Activated CD8-positive, alpha-beta memory T cell treated with anti-CD3 and anti-CD28 coated beads, Interleukin-2, amount 10 ng/mL, durations not matched to agents 7 days and 5 days (primary cell): ENCODE data around the gene CTRB1. TPM values are rescaled to one million over a fixed set of nuclear protein-coding genes. Genes with fewer than 3 reads are reported as not detected.
"Not testable (repeated sequence)": the region's sequence is repeated elsewhere in the genome, so short reads cannot be mapped to it uniquely, and the experiment has no call there.

Experiments used
- ATAC-seq: fragments of 150-1000 bp; cut with Tn5 transposase; one replicate; pipeline ENCODE4 v1.10.0; 2021; ENCODE audit warnings: moderate library complexity
- CTCF ChIA-PET: fragments of 350-600 bp; sonication (Branson Sonifier 250); formaldehyde crosslinking; loops from one replicate; lab custom pipeline; 2021; ENCODE audit warnings: antibody characterized with exemption; lab: Charles Lee
- DNase-seq: peaks from one replicate; pipeline ENCODE4 v3.0.0-alpha.2; 2020
- H3K27ac Mint-ChIP-seq: one replicate; pipeline ENCODE4 v1.8.0; 2021; ENCODE audit warnings: mild to moderate bottlenecking, mixed read lengths
- H3K27me3 Mint-ChIP-seq: one replicate; pipeline ENCODE4 v1.8.0; 2021; ENCODE audit warnings: mixed read lengths
- H3K36me3 Mint-ChIP-seq: one replicate; pipeline ENCODE4 v1.8.0; 2021; ENCODE audit warnings: mild to moderate bottlenecking, mixed read lengths
- H3K4me1 Mint-ChIP-seq: one replicate; pipeline ENCODE4 v1.8.0; 2021; ENCODE audit warnings: mixed read lengths
- H3K4me3 Mint-ChIP-seq: one replicate; pipeline ENCODE4 v1.8.0; 2021; ENCODE audit warnings: mild to moderate bottlenecking, moderate library complexity, mixed read lengths
- H3K9me3 Mint-ChIP-seq: one replicate; pipeline ENCODE4 v1.8.0; 2022; ENCODE audit warnings: low read depth, mixed read lengths
- total RNA-seq, 2 experiments: library from RNA; stranded (reverse); gene quantifications; one replicate each; pipeline ENCODE4 v1.2.3, GENCODE V29; 2021

The CTRB1 gene
- total RNA-seq, 2 experiments from 2014 or later: not detected

DNA sequence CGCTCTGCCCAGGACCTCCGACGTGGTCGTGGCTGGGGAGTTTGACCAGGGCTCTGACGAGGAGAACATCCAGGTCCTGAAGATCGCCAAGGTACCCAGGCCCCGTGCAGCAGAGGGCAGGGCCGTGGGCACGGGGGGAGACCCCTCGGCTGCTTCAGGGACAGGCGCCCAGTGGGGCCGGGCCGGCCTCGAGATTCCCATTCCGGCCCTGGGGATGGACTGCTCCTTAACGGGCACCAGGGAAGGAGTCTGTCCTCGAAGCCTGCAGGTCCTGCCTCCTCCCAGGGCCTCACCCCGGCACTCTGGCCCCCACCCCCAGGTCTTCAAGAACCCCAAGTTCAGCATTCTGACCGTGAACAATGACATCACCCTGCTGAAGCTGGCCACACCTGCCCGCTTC is 4.3 kb downstream of the CTRB1 start:
- CTCF ChIA-PET: interaction anchor here (1.0 kb wide), 1 partner anchor 24 kb away, joined by 3 read pairs; no protein-coding TSS in a partner anchor
- not testable (repeated sequence) for H3K27me3 Mint-ChIP-seq, H3K9me3 Mint-ChIP-seq, H3K27ac Mint-ChIP-seq, DNase-seq, ATAC-seq, H3K4me3 Mint-ChIP-seq, H3K36me3 Mint-ChIP-seq
- H3K4me1 Mint-ChIP-seq: peaks cover 14% of the 10 kb centered on the region

DNA sequence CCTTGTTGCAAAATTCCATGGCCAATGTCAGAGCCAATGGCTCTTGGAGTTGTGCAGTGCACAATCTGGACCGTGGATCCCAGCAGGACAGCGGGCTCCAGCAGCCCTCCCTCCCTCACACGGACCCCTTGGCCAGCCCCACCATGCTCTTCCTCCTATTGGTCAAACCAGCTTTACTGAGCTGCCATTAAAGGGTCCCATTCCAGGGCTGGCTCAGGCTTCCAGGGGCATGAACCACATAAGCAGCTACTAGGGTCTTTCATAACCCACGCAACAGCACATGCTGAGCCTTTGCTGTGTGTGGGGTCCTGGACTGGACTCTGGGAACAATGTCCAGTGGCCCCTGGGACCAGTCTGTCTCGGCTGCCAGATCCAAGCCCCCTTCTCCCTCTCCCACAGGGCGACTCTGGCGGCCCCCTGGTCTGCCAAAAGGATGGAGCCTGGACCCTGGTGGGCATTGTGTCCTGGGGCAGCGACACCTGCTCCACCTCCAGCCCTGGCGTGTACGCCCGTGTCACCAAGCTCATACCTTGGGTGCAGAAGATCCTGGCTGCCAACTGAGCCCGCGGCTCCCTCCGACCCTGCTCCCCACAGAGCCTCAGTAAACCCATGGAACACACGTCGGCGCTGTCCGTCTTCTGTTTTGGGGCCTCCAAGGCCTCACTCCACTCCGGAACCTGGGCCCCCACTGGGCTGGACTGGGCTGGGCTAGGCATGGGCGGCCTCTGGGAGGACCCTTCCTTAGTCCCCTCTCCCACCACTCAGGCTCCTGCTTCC is 5.7 kb downstream of the CTRB1 start:
- DNase-seq (no peak), ATAC-seq (no peak)
- H3K27me3 Mint-ChIP-seq: no peaks in the 10 kb centered on the region
- H3K27ac Mint-ChIP-seq: no peak overlapping the region
- no peaks in the 10 kb centered on the region for H3K9me3 Mint-ChIP-seq
- no peaks in the 10 kb centered on the region for H3K36me3 Mint-ChIP-seq
- H3K4me3 Mint-ChIP-seq: no peak overlapping the region
- peaks cover 8% of the 10 kb centered on the region for H3K4me1 Mint-ChIP-seq
- CTCF ChIA-PET: no interaction called here

GRCh38 chr16:75225092-75225491 is 6.3 kb downstream of the CTRB1 start:
- ATAC-seq (no peak), DNase-seq (no peak)
- no peaks in the 10 kb centered on the region for H3K36me3 Mint-ChIP-seq
- H3K4me3 Mint-ChIP-seq: no peak overlapping the region
- CTCF ChIA-PET: interaction anchor here (1.0 kb wide), 1 partner anchor 25 kb away, joined by 4 read pairs; no protein-coding TSS in a partner anchor
- peaks cover 3% of the 10 kb centered on the region for H3K4me1 Mint-ChIP-seq
- H3K9me3 Mint-ChIP-seq: no peaks in the 10 kb centered on the region
- H3K27me3 Mint-ChIP-seq: no peaks in the 10 kb centered on the region
- H3K27ac Mint-ChIP-seq: no peak overlapping the region

- H3K9me3 Mint-ChIP-seq: no peaks in the 10 kb centered on the region
- no peak overlapping the region for H3K27ac Mint-ChIP-seq
- CTCF ChIA-PET: interaction anchor here (1.0 kb wide), 1 partner anchor 26 kb away, joined by 4 read pairs; no protein-coding TSS in a partner anchor
- ATAC-seq (no peak), DNase-seq (no peak)
- H3K4me1 Mint-ChIP-seq: no peaks in the 10 kb centered on the region
- no peak overlapping the region for H3K4me3 Mint-ChIP-seq
- no peaks in the 10 kb centered on the region for H3K27me3 Mint-ChIP-seq
- no peaks in the 10 kb centered on the region for H3K36me3 Mint-ChIP-seq
Measured at GRCh38 chr16:75225678-75226515, 7.1 kb downstream of the CTRB1 start.

- H3K36me3 Mint-ChIP-seq: no peaks in the 10 kb centered on the region
- no peak overlapping the region for H3K4me3 Mint-ChIP-seq
- DNase-seq (no peak), ATAC-seq (no peak)
- no peaks in the 10 kb centered on the region for H3K9me3 Mint-ChIP-seq
- peaks cover 5% of the 10 kb centered on the region for H3K27me3 Mint-ChIP-seq
- CTCF ChIA-PET: no interaction called here
- H3K27ac Mint-ChIP-seq: no peak overlapping the region
- no peaks in the 10 kb centered on the region for H3K4me1 Mint-ChIP-seq
Measured at GRCh38 chr16:75226550-75227360, 8.0 kb downstream of the CTRB1 start.

- H3K27me3 Mint-ChIP-seq: peaks cover 5% of the 10 kb centered on the region
- H3K36me3 Mint-ChIP-seq: no peaks in the 10 kb centered on the region
- no peaks in the 10 kb centered on the region for H3K4me1 Mint-ChIP-seq
- CTCF ChIA-PET: no interaction called here
- no peaks in the 10 kb centered on the region for H3K9me3 Mint-ChIP-seq
- DNase-seq: no peak
- no peak overlapping the region for H3K27ac Mint-ChIP-seq
- no peak for ATAC-seq
- no peak overlapping the region for H3K4me3 Mint-ChIP-seq
Measured at GRCh38 chr16:75227361-75228142, 8.8 kb downstream of the CTRB1 start.

GRCh38 chr16:75228143-75228976 is 9.6 kb downstream of the CTRB1 start:
- ATAC-seq: no peak

DNA sequence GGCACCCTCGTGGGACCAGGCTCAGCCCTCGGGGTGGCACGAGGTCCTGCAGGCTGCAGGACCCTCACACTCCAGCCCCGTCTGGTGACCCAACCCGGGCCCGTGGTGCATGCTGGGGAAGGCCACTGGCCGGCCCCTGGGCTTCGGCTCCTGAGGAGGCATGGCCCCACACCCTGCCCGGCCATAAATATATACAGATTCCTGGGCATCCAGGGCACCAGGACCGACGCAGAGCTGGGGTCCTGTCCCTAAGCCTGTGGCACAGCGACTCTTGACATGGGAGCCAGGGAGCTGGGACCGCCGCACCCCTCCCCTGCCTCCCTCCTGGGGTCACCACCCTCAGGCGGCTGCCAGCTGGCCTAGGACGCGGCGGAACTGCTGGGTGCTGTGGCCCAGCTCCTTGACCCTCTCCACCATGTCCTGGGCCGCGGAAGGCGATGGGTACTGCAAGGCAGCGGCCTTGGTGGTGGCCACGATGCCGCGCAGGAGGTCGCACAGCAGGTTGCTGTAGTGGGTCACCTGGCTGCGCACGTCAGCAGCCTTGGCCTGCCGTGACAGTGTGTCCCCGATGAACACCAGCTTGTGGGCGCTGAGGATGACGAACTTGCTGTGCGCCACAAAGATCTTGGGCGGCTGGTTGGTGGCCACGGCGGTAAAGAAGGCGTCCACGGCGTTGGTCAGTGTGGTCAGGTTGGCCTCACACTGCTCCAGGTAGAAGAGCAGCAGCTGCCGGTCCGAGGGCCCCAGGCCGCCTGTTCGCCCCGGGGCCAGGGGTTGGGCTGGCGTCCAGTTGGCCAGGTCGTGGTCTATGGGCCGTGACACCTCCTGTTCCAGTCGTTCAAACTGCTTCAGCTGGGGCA is 10.6 kb downstream of the CTRB1 start:
- DNase-seq (no peak), ATAC-seq (no peak)
- CTCF ChIA-PET: interaction anchor here (0.6 to 1.7 kb wide), 2 partner anchors 30 to 181 kb away, joined by 3 to 12 read pairs; no protein-coding TSS in a partner anchor
- H3K27me3 Mint-ChIP-seq: peaks cover 5% of the 10 kb centered on the region
- no peaks in the 10 kb centered on the region for H3K9me3 Mint-ChIP-seq
- no peak overlapping the region for H3K27ac Mint-ChIP-seq
- no peaks in the 10 kb centered on the region for H3K36me3 Mint-ChIP-seq
- H3K4me1 Mint-ChIP-seq: peaks cover 2% of the 10 kb centered on the region
- H3K4me3 Mint-ChIP-seq: no peak overlapping the region

More at GRCh38 chr16:75228143-75228976, 9.6 kb downstream of the CTRB1 start:
- H3K36me3 Mint-ChIP-seq: no peaks in the 10 kb centered on the region
- H3K4me3 Mint-ChIP-seq: no peak overlapping the region
- no peaks in the 10 kb centered on the region for H3K9me3 Mint-ChIP-seq
- H3K27ac Mint-ChIP-seq: no peak overlapping the region
- no peak for DNase-seq
- H3K4me1 Mint-ChIP-seq: no peaks in the 10 kb centered on the region
- H3K27me3 Mint-ChIP-seq: peaks cover 5% of the 10 kb centered on the region
- CTCF ChIA-PET: interaction anchor here (0.6 to 1.7 kb wide), 2 partner anchors 29 to 182 kb away, joined by 3 to 12 read pairs; no protein-coding TSS in a partner anchor

DNA sequence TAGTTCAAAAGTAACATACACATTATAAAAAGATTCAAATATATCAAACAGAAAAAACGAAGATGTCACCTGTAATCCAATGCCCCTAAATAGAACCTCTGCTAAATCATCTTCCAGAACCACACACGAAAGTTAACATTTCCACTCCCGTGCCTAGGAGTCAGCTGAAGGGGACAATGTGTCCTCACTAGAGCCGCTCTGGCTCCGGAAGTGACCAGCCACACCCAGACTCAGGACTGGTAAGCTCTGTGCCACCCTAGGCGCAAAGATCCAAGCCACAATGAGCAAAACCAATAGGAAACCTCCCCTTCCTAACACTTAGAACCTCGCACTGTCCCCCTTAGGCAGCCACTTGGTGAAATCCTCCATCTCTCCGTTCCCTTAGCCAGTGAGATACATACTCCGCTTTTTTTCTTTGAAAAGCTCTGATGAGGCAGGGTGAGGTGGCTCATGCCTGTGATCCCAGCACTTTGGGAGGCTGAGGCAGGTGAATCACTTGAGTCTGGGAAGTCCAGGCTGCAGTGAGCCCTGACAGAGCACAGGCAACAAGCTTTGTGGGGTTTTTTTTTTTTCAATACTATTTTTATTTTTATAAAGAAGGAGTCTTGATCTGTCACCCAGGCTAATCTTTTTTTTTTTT is 11.8 kb downstream of the CTRB1 start:
- Mint-ChIP-seq H3K27me3 (peaks cover 5% of the 10 kb centered on the region), H3K4me3 (no peak overlapping the region), H3K36me3 (no peaks in the 10 kb centered on the region), H3K27ac (no peak overlapping the region), H3K4me1 (peaks cover 2% of the 10 kb centered on the region), H3K9me3 (no peaks in the 10 kb centered on the region)
- CTCF ChIA-PET: interaction anchor here (1.0 to 2.0 kb wide), 2 partner anchors 32 to 155 kb away, joined by 3 to 5 read pairs; no protein-coding TSS in a partner anchor
- DNase-seq (no peak), ATAC-seq (no peak)

DNA sequence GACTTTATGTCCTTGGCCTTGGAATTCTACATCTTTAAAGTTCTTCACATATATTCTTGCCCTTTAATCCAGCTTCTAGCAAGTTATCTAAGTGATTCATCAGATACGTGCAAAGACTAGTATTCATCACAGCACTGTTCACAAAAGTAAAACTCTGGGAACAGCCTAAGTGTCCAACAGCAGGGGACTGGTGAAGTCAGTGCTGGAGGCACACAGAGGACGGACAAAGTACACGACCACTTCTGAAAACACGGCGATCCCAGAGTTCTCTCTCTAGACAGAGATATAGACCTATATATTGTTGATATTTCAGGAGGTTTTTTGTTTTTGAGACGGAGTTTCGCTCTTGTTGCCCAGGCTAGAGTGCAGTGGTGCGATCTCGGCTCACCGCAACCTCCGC is 12.8 kb downstream of the CTRB1 start:
- Mint-ChIP-seq H3K36me3 (no peaks in the 10 kb centered on the region), H3K4me1 (peaks cover 2% of the 10 kb centered on the region), H3K27ac (no peak overlapping the region), H3K4me3 (no peak overlapping the region), H3K9me3 (no peaks in the 10 kb centered on the region), H3K27me3 (peaks cover 5% of the 10 kb centered on the region)
- CTCF ChIA-PET: interaction anchor here (2.0 to 5.2 kb wide), 2 partner anchors 33 to 154 kb away, joined by 5 to 75 read pairs; no protein-coding TSS in a partner anchor
- ATAC-seq (no peak), DNase-seq (no peak)

- no peak overlapping the region for H3K27ac Mint-ChIP-seq
- peaks cover 5% of the 10 kb centered on the region for H3K27me3 Mint-ChIP-seq
- ATAC-seq: no peak
- DNase-seq: no peak
- H3K4me3 Mint-ChIP-seq: no peak overlapping the region
- H3K36me3 Mint-ChIP-seq: no peaks in the 10 kb centered on the region
- CTCF ChIA-PET: interaction anchor here (0.5 to 5.2 kb wide), 35 partner anchors 10 to 530 kb away, joined by 3 to 75 read pairs (median 5); partner anchors contain the start of gene CTRB1
- peaks cover 2% of the 10 kb centered on the region for H3K4me1 Mint-ChIP-seq
- H3K9me3 Mint-ChIP-seq: no peaks in the 10 kb centered on the region
Measured at GRCh38 chr16:75233611-75233938, 14.8 kb downstream of the CTRB1 start.
